Adrenal gland (tissue), 5 donors: ENCODE data around the gene NCF4.

Source experiments
- CTCF ChIP-seq, 6 experiments: fragments of 450-650 bp in 4 of 6; fragments of 200-600 bp in 2 of 6; sonication (generic) in 1 of 6; IDR thresholded peaks; 1 replicate in 5 of 6; 2 replicates in 1 of 6; pipeline versions ENCODE4 v1.5.1 to v1.8.0; 2016 to 2021; ENCODE audit warnings: antibody characterized with exemption in 6 of 6, mild to moderate bottlenecking in 2 of 6, moderate library complexity in 1 of 6
- POLR2A ChIP-seq, 2 donors: fragments of 450-650 bp; IDR thresholded peaks; one replicate each; pipeline ENCODE4 v1.6.1; 2017; ENCODE audit warnings: antibody characterized with exemption in 2 of 2, mild to moderate bottlenecking in 2 of 2, moderate library complexity in 1 of 2
- donor health status: DM: no; HTN: no; CAD: no.

- TF ChIP-seq CTCF (IDR thresholded peaks at IDR 0.05): no peak
- no peak for TF ChIP-seq POLR2A (IDR thresholded peaks at IDR 0.05)
Observed at GRCh38 chr22:36902143-36902926, 41.5 kb downstream of the NCF4 start.
